ENCODE results near the gene SLC25A21.

- TF ChIP-seq CTCF (IDR thresholded peaks at IDR 0.05): no peak
- no peak for TF ChIP-seq POLR2A (IDR thresholded peaks at IDR 0.05)
These were observed 386.9 kb downstream of the SLC25A21 start for GRCh38 chr14:36785511-36785910.
